ENCODE data around the gene CCDC182.

CCDC182 gene

GRCh38 chr17:57762452-57763395, 17.6 kb upstream of the CCDC182 start:
- no peak for TF ChIP-seq CTCF (IDR thresholded peaks at IDR 0.05)
- H3K4me3 Mint-ChIP-seq, result peak overlapping the region; percentile 61
- peaks cover 43% of the 10 kb centered on the region for H3K4me1 Mint-ChIP-seq
- peak overlapping the region; percentile 6 for H3K27ac Mint-ChIP-seq
- peak; percentile 30 for DNase-seq
- no peaks in the 10 kb centered on the region for H3K36me3 Mint-ChIP-seq (ENCODE audit: low read depth)
- no peaks in the 10 kb centered on the region for H3K9me3 Mint-ChIP-seq
- H3K27me3 Mint-ChIP-seq (ENCODE audit: low read depth, poor library complexity), result peaks cover 21% of the 10 kb centered on the region

GRCh38 chr17:57761887-57762286, 16.8 kb upstream of the CCDC182 start:
- Mint-ChIP-seq H3K9me3 (no peaks in the 10 kb centered on the region), H3K4me1 (peaks cover 43% of the 10 kb centered on the region), H3K4me3 (peak overlapping the region; percentile 61), H3K27ac (no peak overlapping the region), H3K36me3 (ENCODE audit: low read depth) (no peaks in the 10 kb centered on the region), H3K27me3 (ENCODE audit: low read depth, poor library complexity) (peaks cover 18% of the 10 kb centered on the region)
- TF ChIP-seq CTCF (IDR thresholded peaks at IDR 0.05), result no peak
- no peak for DNase-seq

- Mint-ChIP-seq H3K27me3 (ENCODE audit: low read depth, poor library complexity) (peaks cover 14% of the 10 kb centered on the region), H3K9me3 (no peaks in the 10 kb centered on the region), H3K4me1 (peaks cover 61% of the 10 kb centered on the region), H3K27ac (no peak overlapping the region), H3K4me3 (no peak overlapping the region), H3K36me3 (ENCODE audit: low read depth) (no peaks in the 10 kb centered on the region)
- DNase-seq, result no peak
- TF ChIP-seq CTCF (IDR thresholded peaks at IDR 0.05), result no peak
These were observed 14.9 kb upstream of the CCDC182 start for GRCh38 chr17:57760046-57760445.

GRCh38 chr17:57758654-57759053, 13.6 kb upstream of the CCDC182 start:
- Mint-ChIP-seq H3K4me3 (no peak overlapping the region), H3K27ac (no peak overlapping the region), H3K9me3 (no peaks in the 10 kb centered on the region), H3K36me3 (ENCODE audit: low read depth) (no peaks in the 10 kb centered on the region), H3K27me3 (ENCODE audit: low read depth, poor library complexity) (peaks cover 11% of the 10 kb centered on the region), H3K4me1 (peaks cover 61% of the 10 kb centered on the region)
- DNase-seq, result no peak
- TF ChIP-seq CTCF (IDR thresholded peaks at IDR 0.05), result no peak

- H3K9me3 Mint-ChIP-seq, result no peaks in the 10 kb centered on the region
- DNase-seq, result no peak
- H3K4me3 Mint-ChIP-seq, result no peak overlapping the region
- H3K36me3 Mint-ChIP-seq (ENCODE audit: low read depth), result no peaks in the 10 kb centered on the region
- H3K27ac Mint-ChIP-seq, result peak overlapping the region; percentile 58
- peaks cover 52% of the 10 kb centered on the region for H3K4me1 Mint-ChIP-seq
- no peak for TF ChIP-seq CTCF (IDR thresholded peaks at IDR 0.05)
- H3K27me3 Mint-ChIP-seq (ENCODE audit: low read depth, poor library complexity), result peaks cover 9% of the 10 kb centered on the region
These were observed 12.6 kb upstream of the CCDC182 start for GRCh38 chr17:57757735-57758134.

- no peaks in the 10 kb centered on the region for H3K9me3 Mint-ChIP-seq
- peak overlapping the region; percentile 88 for H3K27ac Mint-ChIP-seq
- DNase-seq, result peak; percentile 75
- peaks cover 51% of the 10 kb centered on the region for H3K4me1 Mint-ChIP-seq
- no peak for TF ChIP-seq CTCF (IDR thresholded peaks at IDR 0.05)
- peak overlapping the region; percentile 24 for H3K4me3 Mint-ChIP-seq
- no peaks in the 10 kb centered on the region for H3K36me3 Mint-ChIP-seq (ENCODE audit: low read depth)
- peaks cover 2% of the 10 kb centered on the region for H3K27me3 Mint-ChIP-seq (ENCODE audit: low read depth, poor library complexity)
These were observed 11.9 kb upstream of the CCDC182 start for GRCh38 chr17:57756951-57757350.

Measured in nephron progenitor cell (in vitro differentiated cells).